NCI-H2196 treated with DMSO at 0.1 percent for 48 hours (cell line): Measurements from ENCODE around the gene FANCG.

Experiments used
- DNase-seq: peaks from one replicate; lab custom pipeline; 2025; ENCODE audit not compliant: unreplicated experiment; lab: John Stamatoyannopoulos, UW

FANCG gene

GRCh38 chr9:35067056-35067455 lies 12.7 kb downstream of the FANCG start:
- no peak for DNase-seq

GRCh38 chr9:35060548-35061207 lies 19.1 kb downstream of the FANCG start:
- no peak for DNase-seq

GRCh38 chr9:35059438-35059837 lies 20.3 kb downstream of the FANCG start:
- DNase-seq, result no peak

- no peak for DNase-seq
These were observed 22.5 kb downstream of the FANCG start for GRCh38 chr9:35057271-35057620.

GRCh38 chr9:35056571-35057270 lies 23.0 kb downstream of the FANCG start:
- no peak for DNase-seq

- DNase-seq, result no peak
These were observed 24.7 kb downstream of the FANCG start for GRCh38 chr9:35054871-35055644.

- no peak for DNase-seq
These were observed 25.4 kb downstream of the FANCG start for GRCh38 chr9:35054185-35054835.

- no peak for DNase-seq
These were observed 28.4 kb downstream of the FANCG start for GRCh38 chr9:35051069-35051967.

GRCh38 chr9:35048511-35048910 lies 31.2 kb downstream of the FANCG start:
- no peak for DNase-seq

- no peak for DNase-seq
These were observed 35.7 kb downstream of the FANCG start for GRCh38 chr9:35044071-35044470.

- DNase-seq, result no peak
These were observed 36.7 kb downstream of the FANCG start for GRCh38 chr9:35042891-35043545.

- DNase-seq, result no peak
These were observed 37.6 kb downstream of the FANCG start for GRCh38 chr9:35042081-35042604.

GRCh38 chr9:35035851-35036701 lies 43.7 kb downstream of the FANCG start:
- DNase-seq, result no peak

- no peak for DNase-seq
These were observed 46.6 kb downstream of the FANCG start for GRCh38 chr9:35033101-35033500.

- no peak for DNase-seq
These were observed 49.9 kb downstream of the FANCG start for GRCh38 chr9:35029852-35030251.

GRCh38 chr9:35029241-35029640 lies 50.5 kb downstream of the FANCG start:
- DNase-seq, result no peak

GRCh38 chr9:35028341-35028740 lies 51.4 kb downstream of the FANCG start:
- no peak for DNase-seq

GRCh38 chr9:35027860-35028259 lies 51.9 kb downstream of the FANCG start:
- DNase-seq, result no peak

GRCh38 chr9:35027374-35027773 lies 52.4 kb downstream of the FANCG start:
- DNase-seq, result no peak
